GM19395 (cell line): ENCODE results near the gene UGT1A3.

Source experiments
- ATAC-seq: cut with Tn5 transposase; IDR thresholded peaks from one replicate; pipeline ENCODE4 v1.9.1; 2021; ENCODE audit warnings: mild to moderate bottlenecking, moderate library complexity; ENCODE audit not compliant: unreplicated experiment

The UGT1A3 gene

DNA sequence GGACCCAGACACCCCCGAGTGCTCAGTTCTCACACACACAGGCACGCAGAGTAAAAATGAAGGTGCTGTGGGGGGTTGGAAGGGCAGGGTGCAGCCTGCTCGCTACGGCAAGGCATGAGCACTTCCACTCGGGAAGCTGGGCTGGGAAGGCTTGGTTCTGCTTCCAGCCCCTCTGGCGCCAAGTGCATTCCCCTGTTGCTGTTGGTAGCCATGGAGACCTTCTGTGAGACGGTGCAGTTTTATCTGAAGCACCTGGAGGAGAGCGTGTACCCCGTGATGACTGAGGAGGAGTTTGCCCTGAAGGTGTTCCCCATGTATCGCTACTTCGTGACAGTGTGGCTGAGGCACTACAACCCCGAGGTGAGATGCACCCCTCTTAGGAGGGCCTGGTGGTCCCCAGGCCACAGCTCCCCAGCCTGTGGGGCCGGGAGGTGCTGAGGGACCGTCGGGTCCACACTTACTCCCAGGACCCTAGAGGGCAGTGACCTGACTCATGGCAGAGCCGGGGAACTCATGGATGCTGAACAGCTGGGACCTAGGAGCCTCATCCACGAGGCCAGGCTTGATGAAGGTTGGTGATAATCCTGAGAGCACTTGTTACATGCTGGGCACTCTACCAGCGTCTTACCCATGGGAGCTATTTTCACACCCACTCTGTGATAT lies 64.8 kb downstream of the UGT1A3 start:
- no peak for ATAC-seq

DNA sequence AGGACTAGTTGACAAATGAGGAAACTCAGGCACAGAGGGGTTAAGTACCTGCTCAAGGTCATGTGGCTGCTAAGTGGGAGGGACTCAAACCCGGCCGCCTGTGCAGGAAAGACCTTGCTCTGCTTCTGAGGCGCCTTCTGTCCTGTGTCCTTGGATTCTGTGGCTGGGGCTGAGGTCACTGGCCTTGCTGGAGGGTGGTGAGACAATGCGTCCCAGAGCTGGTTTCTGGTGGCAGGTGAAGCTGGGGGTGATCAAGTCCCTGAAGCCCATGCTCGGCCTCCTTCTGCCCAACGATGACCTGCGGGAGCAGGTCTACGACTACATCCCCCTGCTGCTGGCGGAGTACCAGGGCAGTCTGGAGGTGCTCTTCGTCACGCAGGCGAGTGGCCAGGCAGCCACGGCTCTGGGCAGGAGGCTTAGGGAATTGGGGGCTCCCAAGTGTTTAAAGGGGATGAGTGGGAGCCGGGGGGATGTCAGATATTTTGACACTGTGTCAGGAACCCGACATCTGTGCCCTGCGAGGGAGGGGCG lies 65.4 kb downstream of the UGT1A3 start:
- no peak for ATAC-seq

- ATAC-seq, result no peak
Measured at GRCh38 chr2:233795735-233796171, 66.9 kb downstream of the UGT1A3 start.

DNA sequence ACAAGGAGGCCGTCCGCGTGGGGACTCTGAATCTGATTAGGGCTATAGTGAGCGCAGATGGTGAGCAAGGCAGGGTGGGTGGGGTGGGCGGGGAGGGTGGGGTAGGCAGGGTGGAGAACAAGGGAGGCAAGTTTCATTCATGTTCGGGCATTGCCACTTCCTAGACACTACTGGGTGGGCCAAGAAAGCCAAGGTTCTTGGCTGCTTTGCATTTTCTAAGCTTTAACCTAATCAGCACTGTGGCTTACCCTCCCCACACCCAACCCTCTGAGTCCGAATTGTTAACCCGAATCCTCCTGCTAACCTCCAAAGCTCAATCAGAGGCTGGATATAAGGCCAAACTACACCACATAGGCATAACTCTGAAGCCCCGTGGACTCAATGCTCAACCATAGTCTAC lies 67.4 kb downstream of the UGT1A3 start:
- no peak for ATAC-seq

DNA sequence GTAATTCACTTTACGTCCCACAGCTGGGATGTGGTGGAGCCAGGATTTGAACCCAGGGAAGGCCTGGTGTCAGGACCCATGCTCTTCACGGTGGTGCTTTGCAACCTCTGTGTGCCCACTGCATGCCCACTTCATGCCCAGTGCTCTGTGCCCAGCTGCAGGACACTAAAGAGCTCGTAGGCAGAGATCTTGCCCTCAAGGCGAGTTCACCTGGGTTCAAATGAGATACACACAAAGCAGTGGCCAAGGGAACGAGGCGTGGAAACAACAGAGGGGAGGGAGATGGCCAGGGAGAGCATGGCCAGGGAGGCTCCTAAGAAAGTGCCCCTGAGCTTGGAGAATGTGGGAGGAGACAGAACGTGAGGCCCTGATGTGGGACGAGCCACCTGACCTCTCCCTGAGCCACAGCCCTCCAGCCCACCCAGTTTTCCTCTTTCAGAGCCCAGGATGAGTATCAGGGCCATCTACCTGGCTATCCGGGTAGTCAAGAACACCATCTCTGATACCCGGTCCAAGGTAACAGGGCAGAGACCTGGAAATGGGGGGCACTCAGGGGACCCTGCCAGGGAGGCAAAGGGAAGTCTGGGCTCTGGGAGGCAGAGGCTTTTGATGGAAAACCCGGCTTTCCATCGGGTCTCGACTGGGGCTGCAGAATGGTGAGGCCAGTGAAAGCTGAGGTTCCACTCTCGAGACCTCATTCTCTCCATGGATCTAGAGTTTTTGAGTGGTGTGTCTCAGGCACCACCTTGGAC lies 69.7 kb downstream of the UGT1A3 start:
- no peak for ATAC-seq

- ATAC-seq, result no peak
Measured at GRCh38 chr2:233799087-233799665, 70.3 kb downstream of the UGT1A3 start.

- no peak for ATAC-seq
Measured at GRCh38 chr2:233799716-233800115, 70.9 kb downstream of the UGT1A3 start.

- ATAC-seq, result no peak
Measured at GRCh38 chr2:233800208-233800607, 71.4 kb downstream of the UGT1A3 start.

DNA sequence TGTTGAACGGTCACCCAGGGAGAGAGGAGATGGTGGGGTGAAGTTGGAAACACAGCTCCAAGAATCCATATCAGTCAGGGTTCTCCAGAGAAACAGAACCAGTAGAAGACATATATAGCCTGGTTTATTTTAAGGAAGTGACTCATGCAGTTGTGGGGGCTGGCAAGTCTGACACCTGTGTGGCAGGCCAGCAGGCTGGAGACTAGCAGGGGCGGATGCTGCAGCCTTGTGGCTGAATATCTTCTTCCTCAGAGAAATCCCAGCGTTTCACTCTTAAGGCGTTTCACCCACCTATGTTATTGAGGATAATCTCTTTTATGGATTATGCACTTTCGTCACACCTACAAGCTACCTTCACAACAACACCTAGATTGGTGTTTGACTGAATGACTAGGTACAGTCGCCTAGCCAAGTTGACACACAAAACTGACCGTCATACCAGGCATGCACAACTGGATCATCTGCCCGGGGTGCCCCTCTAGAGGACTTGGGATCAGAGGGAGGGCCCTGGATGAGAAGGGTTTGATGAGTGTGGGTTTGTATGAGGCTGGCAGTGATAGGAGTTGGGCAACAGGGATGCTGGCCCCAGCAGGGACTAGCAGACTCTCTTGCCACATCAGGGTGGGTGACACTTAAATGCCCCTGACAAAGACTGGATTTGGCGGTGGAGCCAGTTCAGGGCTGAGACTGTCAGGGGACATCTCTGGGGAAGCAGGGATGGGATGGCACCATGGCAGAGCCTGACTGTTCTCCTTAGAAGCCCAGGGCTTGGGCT lies 72.7 kb downstream of the UGT1A3 start:
- no peak for ATAC-seq

DNA sequence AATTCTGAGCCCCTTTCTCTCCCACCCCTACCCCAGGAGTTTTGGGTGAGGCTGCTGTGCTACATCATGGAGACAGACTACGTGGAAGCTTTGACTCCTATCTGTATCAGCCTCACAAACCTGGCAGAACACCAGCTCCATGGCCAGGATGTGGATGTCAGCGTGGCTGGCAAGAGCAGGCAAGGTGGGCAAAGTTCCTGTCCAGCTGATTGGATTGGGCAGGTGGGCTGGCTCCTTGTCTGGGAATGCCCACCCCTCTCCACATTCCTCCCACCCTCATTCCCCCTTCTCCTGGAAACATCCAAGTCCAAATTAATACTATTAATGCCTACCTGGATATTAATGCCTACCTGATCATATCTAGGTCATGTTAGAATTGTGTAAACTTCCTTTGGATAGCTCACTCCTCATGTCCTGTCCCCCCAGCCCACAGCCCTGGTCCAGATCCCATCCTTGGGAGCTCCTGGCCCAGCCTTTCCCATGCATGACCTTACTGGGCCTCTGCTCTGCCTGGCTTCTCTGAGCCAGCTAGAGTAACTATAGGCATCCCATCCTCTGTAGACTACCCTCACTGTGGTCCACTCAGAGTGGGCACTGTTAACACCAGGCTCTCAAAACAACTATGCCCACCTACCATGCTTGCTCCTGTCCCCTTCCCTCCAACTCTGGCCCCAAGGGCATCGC lies 73.4 kb downstream of the UGT1A3 start:
- no peak for ATAC-seq

GRCh38 chr2:233803292-233803911 lies 74.6 kb downstream of the UGT1A3 start:
- no peak for ATAC-seq

GRCh38 chr2:233803994-233804393 lies 75.2 kb downstream of the UGT1A3 start:
- no peak for ATAC-seq

- no peak for ATAC-seq
Measured at GRCh38 chr2:233807215-233807865, 78.5 kb downstream of the UGT1A3 start.

- ATAC-seq, result no peak
Measured at GRCh38 chr2:233807966-233808935, 79.4 kb downstream of the UGT1A3 start.

- ATAC-seq, result no peak
Measured at GRCh38 chr2:233810385-233810784, 81.5 kb downstream of the UGT1A3 start.

DNA sequence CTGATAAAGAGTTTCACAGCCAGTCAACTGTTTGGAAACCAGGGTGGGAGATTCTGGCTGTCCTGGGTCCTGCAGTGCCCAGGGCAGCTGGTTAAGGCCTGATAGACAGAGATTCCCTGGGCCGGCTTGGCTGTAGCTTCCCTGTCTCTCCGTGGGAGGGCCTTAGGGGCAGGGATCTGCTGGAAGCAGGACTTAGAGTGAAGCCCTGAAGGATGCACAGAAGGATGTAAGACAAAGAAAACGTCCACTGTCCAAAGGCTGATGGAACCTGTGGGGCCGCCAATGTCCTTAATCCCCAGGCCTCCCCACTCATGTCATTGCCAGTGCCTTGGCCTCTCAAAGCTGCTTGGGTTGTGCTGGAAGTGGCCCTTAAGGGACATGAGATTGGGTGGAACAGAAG lies 82.2 kb downstream of the UGT1A3 start:
- no peak for ATAC-seq

DNA sequence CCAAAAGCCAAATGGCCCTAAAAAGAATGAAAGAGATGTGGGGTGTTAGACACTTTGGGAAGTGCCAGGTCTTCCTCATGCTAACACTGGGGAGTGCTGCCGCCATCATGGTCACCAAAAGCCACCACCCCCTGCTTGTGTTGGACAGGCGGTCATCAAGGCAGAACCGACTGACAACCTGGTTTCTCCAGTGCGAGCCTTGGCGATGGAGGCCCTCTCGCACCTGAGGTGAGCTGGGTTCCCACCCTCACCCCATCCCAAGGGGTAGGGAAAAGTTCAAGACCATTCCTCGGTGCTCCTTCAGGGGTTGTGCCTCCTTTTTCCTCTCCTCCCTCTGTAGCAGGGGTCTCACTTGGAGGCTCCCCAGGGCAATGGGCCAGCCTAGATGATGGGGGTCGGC lies 82.9 kb downstream of the UGT1A3 start:
- no peak for ATAC-seq

GRCh38 chr2:233813236-233814055 lies 84.6 kb downstream of the UGT1A3 start:
- no peak for ATAC-seq
